ENCODE results near the gene KIAA1217.

Gene KIAA1217

GRCh38 chr10:24407928-24408327, 199.0 kb downstream of the KIAA1217 start:
- DNase-seq (ENCODE audit: low spot score) = no peak

GRCh38 chr10:24408365-24408764, 199.4 kb downstream of the KIAA1217 start:
- DNase-seq (ENCODE audit: low spot score) = no peak

GRCh38 chr10:24414597-24414996, 205.7 kb downstream of the KIAA1217 start:
- DNase-seq (ENCODE audit: low spot score) = no peak

- DNase-seq (ENCODE audit: low spot score) = no peak
Observed at GRCh38 chr10:24415455-24416125, 206.7 kb downstream of the KIAA1217 start.

GRCh38 chr10:24416248-24416647, 207.3 kb downstream of the KIAA1217 start:
- DNase-seq (ENCODE audit: low spot score) = no peak

- no peak for DNase-seq (ENCODE audit: low spot score)
Observed at GRCh38 chr10:24417053-24417452, 208.1 kb downstream of the KIAA1217 start.

GRCh38 chr10:24418532-24418931, 209.6 kb downstream of the KIAA1217 start:
- DNase-seq (ENCODE audit: low spot score) = no peak

- DNase-seq (ENCODE audit: low spot score) = no peak
Observed at GRCh38 chr10:24419066-24419465, 210.1 kb downstream of the KIAA1217 start.

GRCh38 chr10:24425151-24425550, 216.2 kb downstream of the KIAA1217 start:
- no peak for DNase-seq (ENCODE audit: low spot score)

- no peak for DNase-seq (ENCODE audit: low spot score)
Observed at GRCh38 chr10:24427678-24428409, 218.9 kb downstream of the KIAA1217 start.

GRCh38 chr10:24428410-24428782, 219.5 kb downstream of the KIAA1217 start:
- DNase-seq (ENCODE audit: low spot score) = no peak

GRCh38 chr10:24430591-24430990, 221.7 kb downstream of the KIAA1217 start:
- no peak for DNase-seq (ENCODE audit: low spot score)

- DNase-seq (ENCODE audit: low spot score) = no peak
Observed at GRCh38 chr10:24432478-24433416, 223.8 kb downstream of the KIAA1217 start.

GRCh38 chr10:24433705-24434104, 224.8 kb downstream of the KIAA1217 start:
- DNase-seq (ENCODE audit: low spot score) = no peak

- no peak for DNase-seq (ENCODE audit: low spot score)
Observed at GRCh38 chr10:24434961-24435360, 226.0 kb downstream of the KIAA1217 start.

- DNase-seq (ENCODE audit: low spot score) = no peak
Observed at GRCh38 chr10:24435374-24435773, 226.4 kb downstream of the KIAA1217 start.

- no peak for DNase-seq (ENCODE audit: low spot score)
Observed at GRCh38 chr10:24437302-24437701, 228.4 kb downstream of the KIAA1217 start.

- no peak for DNase-seq (ENCODE audit: low spot score)
Observed at GRCh38 chr10:24438800-24439199, 229.9 kb downstream of the KIAA1217 start.

GRCh38 chr10:24439935-24440334, 231.0 kb downstream of the KIAA1217 start:
- no peak for DNase-seq (ENCODE audit: low spot score)

GRCh38 chr10:24440817-24441797, 232.2 kb downstream of the KIAA1217 start:
- no peak for DNase-seq (ENCODE audit: low spot score)

- DNase-seq (ENCODE audit: low spot score) = no peak
Observed at GRCh38 chr10:24442234-24442633, 233.3 kb downstream of the KIAA1217 start.
